Lower leg skin (tissue), 3 donors: Measurements from ENCODE around the gene SWAP70.

Source experiments
- POLR2A ChIP-seq, 2 donors: fragments of 450-650 bp; IDR thresholded peaks; one replicate each; pipeline ENCODE4 v1.6.1; 2016 to 2017; ENCODE audit warnings: antibody characterized with exemption in 2 of 2, mild to moderate bottlenecking in 1 of 2, moderate library complexity in 1 of 2
- TF ChIP-seq, protein P1 (sequence below), 3 donors: fragments of 450-650 bp; IDR thresholded peaks; one replicate each; pipeline ENCODE4 v1.5.1; 2016; ENCODE audit warnings: antibody characterized with exemption in 3 of 3, mild to moderate bottlenecking in 3 of 3, moderate library complexity in 2 of 3

DNA sequence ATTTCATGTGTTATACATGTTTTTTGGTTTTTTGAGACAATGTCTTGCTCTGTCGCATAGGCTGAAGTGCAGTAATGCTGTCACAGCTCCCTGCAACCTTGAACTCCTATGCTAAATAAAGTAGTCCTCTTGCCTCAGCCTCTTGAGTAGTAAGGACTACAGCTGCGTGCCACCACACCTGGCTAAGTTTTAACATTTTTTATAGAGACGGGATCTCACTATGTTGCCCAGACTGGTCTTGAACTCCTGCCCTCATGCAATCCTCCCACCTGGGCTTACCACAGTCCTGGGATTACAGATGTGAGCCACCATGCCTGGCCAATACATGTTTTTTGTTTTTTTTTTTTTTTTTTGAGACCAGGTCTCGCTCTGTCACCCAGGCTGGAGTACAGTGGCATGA is 33.9 kb downstream of the SWAP70 start:
- TF ChIP-seq, protein P1, sequence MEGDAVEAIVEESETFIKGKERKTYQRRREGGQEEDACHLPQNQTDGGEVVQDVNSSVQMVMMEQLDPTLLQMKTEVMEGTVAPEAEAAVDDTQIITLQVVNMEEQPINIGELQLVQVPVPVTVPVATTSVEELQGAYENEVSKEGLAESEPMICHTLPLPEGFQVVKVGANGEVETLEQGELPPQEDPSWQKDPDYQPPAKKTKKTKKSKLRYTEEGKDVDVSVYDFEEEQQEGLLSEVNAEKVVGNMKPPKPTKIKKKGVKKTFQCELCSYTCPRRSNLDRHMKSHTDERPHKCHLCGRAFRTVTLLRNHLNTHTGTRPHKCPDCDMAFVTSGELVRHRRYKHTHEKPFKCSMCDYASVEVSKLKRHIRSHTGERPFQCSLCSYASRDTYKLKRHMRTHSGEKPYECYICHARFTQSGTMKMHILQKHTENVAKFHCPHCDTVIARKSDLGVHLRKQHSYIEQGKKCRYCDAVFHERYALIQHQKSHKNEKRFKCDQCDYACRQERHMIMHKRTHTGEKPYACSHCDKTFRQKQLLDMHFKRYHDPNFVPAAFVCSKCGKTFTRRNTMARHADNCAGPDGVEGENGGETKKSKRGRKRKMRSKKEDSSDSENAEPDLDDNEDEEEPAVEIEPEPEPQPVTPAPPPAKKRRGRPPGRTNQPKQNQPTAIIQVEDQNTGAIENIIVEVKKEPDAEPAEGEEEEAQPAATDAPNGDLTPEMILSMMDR (IDR thresholded peaks at IDR 0.05): no peak
- no peak for TF ChIP-seq POLR2A (IDR thresholded peaks at IDR 0.05)
